ENCODE results near the gene HNRNPA2B1. TPM values are rescaled to one million over a fixed set of nuclear protein-coding genes. Genes with fewer than 3 reads are reported as not detected.

The HNRNPA2B1 gene
- total RNA-seq, 1 experiment from 2014 or later = 1,137 TPM

- no peak overlapping the region for H4K5ac ChIP-seq (ENCODE audit: insufficient read length, low read depth, low read length)
- no peak overlapping the region for H2BK12ac ChIP-seq (ENCODE audit: insufficient read length, low read depth, low read length)
- Mint-ChIP-seq H3K27ac (no peak overlapping the region), H3K27me3 (ENCODE audit: low read depth) (peaks cover 2% of the 10 kb centered on the region), H3K9me3 (no peaks in the 10 kb centered on the region), H3K4me1 (peaks cover 0 to 5% of the 10 kb centered on the region in 2 experiments; a peak in 1 of 4 replicates), H3K36me3 (ENCODE audit: insufficient read depth in 1 of 3, low read depth in 3 of 3) (no peaks in the 10 kb centered on the region), H3K4me3 (no peak overlapping the region; a peak in 1 of 5 replicates)
- no peaks in the 10 kb centered on the region for H3K79me1 ChIP-seq (ENCODE audit: insufficient read depth, low read depth, low read length, poor library complexity, severe bottlenecking)
- no peak overlapping the region for H3K18ac ChIP-seq (ENCODE audit: insufficient read length, low read depth, low read length)
- no peaks in the 10 kb centered on the region for H4K20me1 ChIP-seq (ENCODE audit: control insufficient read depth, insufficient read depth, insufficient read length)
- no peak overlapping the region for H2AFZ ChIP-seq (ENCODE audit: low read length)
- no peak overlapping the region for H2AK5ac ChIP-seq (ENCODE audit: insufficient read length, low read length)
- H3T11ph ChIP-seq (ENCODE audit: low read length) = no peak overlapping the region
- no peaks in the 10 kb centered on the region for H3K23me2 ChIP-seq (ENCODE audit: insufficient read length, low read depth, low read length, poor library complexity, severe bottlenecking)
- no peak overlapping the region for H2BK5ac ChIP-seq (ENCODE audit: insufficient read length, low read length)
- H3K4me1 ChIP-seq (ENCODE audit: insufficient read depth, low read length) = no peaks in the 10 kb centered on the region
- H3K27me3 ChIP-seq (ENCODE audit: insufficient read depth, low read length) = no peaks in the 10 kb centered on the region
- no peaks in the 10 kb centered on the region for H3K9me3 ChIP-seq (ENCODE audit: control insufficient read depth, low read depth, low read length)
- H3K9ac ChIP-seq (ENCODE audit: extremely low read depth, insufficient read length, low read length) = no peak overlapping the region
- whole genome bisulfite sequencing (ENCODE audit: extremely low coverage, insufficient read length, low lambda C conversion rate) = no CpG with 5 or more reads among the region's 6 CpGs
- no peak overlapping the region for H3K4ac ChIP-seq (ENCODE audit: low read depth, low read length)
- no peak overlapping the region for H4K8ac ChIP-seq (replicated peaks; ENCODE audit: insufficient read length, low read depth, low read length)
- H3K23ac ChIP-seq (ENCODE audit: insufficient read length, low read depth, low read length) = no peak overlapping the region
- H3K56ac ChIP-seq (ENCODE audit: insufficient read length, low read depth, low read length) = no peak overlapping the region
- TF ChIP-seq CTCF (conservative IDR thresholded peaks at IDR 0.05) = no peak
- H3K14ac ChIP-seq (ENCODE audit: insufficient read depth, low read length) = no peak overlapping the region
- no peak overlapping the region for H3K4me2 ChIP-seq (ENCODE audit: insufficient read depth, insufficient read length, low read length)
- no peaks in the 10 kb centered on the region for H3K79me2 ChIP-seq (ENCODE audit: insufficient read depth, low read length)
- no peak overlapping the region for H2BK20ac ChIP-seq (ENCODE audit: low read depth, low read length, poor library complexity, severe bottlenecking)
- H3K27ac ChIP-seq (ENCODE audit: insufficient read length, low read depth, low read length) = no peak overlapping the region
- H2BK15ac ChIP-seq (ENCODE audit: low read depth, low read length) = no peak overlapping the region
- DNase-seq = no peak
- H2BK120ac ChIP-seq (ENCODE audit: low read depth, low read length, poor library complexity, severe bottlenecking) = no peak overlapping the region
- no peak overlapping the region for H4K91ac ChIP-seq (ENCODE audit: insufficient read length, low read depth, low read length)
Observed at GRCh38 chr7:26237035-26237807, 36.7 kb upstream of the HNRNPA2B1 start.
